Embryonic facial prominence (tissue), 1 donor: ENCODE measurements around the gene LRIG2.
"Not testable (repeated sequence)": the region's sequence is repeated elsewhere in the genome, so short reads cannot be mapped to it uniquely, and the experiment has no call there.

Experiments
- DNase-seq: peaks from one replicate; pipeline ENCODE4 v3.0.0-alpha.2; 2016; ENCODE audit errors: extremely low spot score

LRIG2 gene

DNA sequence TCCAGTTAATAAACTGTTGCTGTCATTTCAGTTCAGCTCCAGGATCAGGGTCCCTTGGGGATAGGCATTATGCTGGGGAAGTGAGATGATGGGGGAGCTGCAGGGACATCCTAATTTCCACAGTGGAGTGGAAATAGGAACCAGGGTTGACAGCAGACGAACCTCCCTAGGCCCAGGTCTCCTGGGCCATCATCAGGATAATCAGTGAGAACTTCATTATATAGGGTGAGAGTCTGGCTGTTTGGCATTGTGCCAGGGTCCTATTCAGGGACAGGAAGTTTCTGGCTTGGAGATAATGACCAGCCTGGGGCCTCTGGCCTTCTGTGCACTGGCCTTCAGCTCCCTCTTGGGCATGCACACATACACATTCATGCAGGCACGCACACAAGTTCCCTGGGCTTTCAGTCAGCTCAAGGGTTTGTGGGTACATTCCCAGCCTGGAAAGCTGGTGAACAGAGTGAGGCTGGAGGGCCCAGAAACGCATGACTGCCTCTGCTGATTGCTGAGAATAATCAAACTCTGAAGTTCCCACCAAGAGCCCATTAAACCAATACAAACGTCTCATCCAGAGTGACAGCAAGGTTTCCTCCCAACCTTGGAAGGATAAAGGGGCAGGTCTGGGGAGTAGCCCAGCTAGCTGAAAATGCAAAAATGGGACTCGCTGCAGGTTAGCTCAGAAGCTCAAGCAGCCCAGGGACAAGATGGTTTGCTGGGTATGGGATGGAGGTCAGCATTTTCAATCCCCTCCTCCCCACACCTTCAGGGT lies 13.9 kb upstream of the LRIG2 start:
- DNase-seq: no peak

DNA sequence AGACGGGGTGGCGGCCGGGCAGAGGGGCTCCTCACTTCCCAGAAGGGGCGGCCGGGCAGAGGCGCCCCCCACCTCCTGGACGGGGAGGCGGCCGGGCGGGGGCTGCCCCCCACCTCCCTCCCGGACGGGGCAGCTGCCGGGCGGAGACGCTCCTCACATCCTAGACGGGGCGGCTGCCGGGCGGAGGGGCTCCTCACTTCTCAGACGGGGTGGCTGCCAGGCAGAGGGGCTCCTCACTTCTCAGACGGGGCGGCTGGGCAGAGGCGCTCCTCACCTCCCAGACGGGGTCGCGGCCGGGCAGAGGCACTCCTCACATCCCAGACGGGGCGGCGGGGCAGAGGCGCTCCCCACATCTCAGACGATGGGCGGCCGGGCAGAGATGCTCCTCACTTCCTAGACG lies 9.5 kb upstream of the LRIG2 start:
- not testable (repeated sequence) for DNase-seq

DNA sequence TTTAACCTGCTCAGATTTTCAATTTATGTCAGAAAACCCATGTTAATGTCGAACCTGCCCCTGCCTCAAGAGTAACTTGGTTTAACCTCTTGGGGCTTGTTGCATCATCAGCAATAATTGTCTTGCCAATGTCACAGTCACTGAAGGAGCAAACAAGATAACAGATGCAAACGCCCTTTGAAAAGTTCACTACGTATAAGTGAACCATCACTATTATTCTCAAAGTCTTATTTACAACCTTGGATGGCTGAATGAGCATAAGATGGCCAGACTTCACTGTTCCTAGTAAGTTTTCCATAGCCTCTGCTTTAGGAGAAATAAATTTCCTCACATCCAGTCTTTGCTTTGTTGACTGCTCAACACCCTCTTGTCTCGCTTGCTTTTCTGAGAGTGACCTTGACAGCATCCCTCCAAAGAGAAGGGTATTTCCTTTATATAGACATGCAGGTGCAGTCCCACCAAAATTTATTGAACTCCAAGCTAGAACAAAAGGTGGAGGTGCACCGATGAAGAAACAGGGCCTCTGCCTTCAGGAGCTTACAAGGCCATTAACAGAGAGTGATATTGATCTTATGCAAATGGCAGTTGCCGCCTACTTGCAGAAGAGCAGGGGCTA lies 749 bp upstream of the LRIG2 start:
- no peak for DNase-seq

DNA sequence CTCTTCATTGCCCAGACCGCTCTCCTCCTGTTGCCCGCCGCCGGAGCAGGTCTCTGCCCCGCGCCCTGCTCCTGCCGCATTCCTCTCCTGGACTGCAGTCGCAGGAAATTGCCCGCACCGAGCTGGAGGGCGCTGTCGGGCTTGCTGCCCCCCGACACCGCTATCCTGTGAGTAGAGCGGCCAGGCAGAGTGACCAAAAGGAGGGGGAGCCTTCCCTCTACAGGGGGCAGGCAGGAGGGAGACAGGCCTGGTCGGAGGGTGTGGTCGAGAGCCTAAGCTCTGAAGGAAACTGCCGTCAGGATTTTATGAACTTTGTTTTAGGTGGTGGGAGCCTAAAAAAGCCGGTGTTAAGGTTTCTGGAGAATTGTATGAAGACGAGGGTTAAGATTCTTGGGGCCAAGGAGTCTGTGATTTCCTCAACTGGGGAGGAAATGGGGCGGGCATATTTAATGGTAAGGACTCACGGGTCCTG lies 517 bp downstream of the LRIG2 start:
- DNase-seq: no peak

DNA sequence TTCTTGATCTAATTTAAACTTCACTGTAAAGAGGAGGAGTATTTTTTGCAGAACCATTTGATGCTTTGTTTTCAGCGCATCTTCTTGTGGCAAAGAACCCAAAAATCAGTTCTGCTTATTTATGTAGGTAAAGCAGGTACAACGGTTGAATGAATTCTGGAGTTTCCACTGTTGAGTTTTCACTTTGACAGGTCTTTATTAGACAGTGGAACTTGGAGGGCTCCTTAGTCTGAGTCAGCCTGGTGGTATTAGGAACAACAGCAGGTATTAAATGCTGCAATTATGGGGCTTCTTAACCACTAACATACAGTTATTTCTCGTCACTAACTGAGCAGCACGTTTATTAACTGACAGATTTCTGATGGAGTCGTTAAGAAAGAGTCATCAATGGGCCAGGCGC lies 1.2 kb downstream of the LRIG2 start:
- no peak for DNase-seq

DNA sequence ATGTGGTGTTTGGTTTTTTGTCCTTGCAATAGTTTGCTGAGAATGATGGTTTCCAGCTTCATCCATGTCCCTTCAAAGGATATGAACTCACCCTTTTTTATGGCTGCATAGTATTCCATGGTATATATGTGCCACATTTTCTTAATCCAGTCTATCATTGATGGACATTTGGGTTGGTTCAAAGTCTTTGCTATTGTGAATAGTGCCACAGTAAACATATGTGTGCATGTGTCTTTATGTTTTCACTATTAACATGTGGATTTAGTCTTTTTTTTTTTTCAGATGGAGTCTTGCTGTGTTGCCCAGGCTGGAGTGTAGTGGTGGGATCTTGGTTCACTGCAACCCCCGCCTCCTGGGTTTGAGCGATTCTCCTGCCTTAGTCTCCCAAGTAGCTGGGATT lies 5.0 kb downstream of the LRIG2 start:
- not testable (repeated sequence) for DNase-seq

DNA sequence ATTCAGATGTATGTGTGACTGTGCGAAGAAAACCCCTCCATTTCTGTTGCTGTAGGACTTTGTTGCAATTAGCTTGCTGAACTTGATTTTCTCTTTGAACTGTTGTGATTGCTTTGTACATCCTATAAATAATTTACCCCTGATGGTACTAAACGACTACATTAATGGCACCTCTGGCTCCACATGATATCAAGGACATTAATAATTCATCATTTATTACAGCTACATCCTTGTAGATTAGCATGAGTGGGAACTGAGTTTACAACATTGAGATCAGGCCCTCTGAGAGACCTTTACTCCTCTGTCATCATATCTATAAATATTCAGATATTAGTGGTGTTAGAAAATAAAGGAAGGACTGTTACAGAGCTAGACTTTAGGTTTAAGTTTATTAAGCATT lies 13.5 kb downstream of the LRIG2 start:
- DNase-seq: no peak

DNA sequence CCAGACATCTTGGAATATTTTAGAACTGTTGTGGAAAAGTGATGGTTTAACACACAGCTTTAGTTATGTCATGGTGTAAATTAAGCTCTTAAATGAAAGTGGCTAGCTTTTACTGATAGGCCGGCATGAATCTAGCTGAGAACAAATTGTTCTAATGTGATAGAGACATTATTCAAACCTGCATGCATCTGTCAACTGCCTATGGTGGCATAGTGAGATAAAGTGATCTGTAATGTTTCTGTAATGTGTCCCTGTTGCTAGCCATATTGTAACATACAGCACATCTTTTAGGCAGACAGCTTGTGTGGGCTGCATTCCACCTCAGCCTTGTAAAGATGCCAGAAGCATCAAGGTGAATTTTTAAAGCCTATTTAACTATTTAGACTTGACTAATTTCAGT lies 16.0 kb downstream of the LRIG2 start:
- DNase-seq: no peak

DNA sequence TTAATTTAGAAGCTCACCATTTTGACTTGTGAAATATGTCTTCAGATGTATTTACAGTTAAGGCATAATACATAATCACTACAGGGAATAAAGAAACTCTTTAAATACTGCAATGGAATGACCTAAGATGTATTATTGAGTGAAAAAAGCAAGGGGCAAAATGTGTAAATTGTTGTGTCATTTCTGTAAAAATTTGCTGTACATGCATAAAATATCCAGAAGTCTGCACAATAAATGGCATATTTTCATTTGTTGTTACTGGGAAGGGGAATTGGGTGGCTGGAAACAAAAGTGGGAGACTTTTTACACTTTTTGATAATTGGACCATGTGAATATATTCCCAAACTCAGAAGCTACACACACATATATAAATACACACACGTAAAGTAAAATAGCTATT lies 17.1 kb downstream of the LRIG2 start:
- DNase-seq: no peak

DNA sequence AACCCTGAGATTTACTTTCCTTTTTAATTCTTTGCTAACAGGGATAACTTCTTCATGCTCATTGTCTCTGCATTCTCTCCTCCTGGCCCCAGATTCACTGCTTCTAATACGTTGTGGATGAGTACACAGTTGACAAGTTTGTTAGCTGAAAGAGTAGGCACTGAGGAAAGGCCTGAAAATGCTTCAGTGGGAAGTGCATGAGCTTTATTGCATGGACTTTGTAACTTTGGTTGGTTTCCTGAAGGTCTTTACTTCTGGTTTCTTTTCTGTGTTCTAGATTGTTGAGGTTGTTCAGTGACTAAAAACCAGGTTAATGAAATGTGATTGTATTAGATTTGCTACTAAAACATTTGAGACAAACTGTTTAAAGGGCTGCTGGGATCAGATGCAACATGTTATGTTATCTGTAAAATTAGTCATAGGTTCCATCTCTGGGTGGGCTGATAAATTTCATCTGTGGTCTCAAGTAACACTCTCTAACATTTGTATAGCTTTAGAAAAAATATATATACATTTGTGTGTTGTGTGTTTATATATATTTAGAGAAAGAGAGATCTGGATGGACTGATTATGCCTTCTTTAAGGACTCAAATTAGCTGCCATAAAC lies 19.1 kb downstream of the LRIG2 start:
- DNase-seq: no peak

DNA sequence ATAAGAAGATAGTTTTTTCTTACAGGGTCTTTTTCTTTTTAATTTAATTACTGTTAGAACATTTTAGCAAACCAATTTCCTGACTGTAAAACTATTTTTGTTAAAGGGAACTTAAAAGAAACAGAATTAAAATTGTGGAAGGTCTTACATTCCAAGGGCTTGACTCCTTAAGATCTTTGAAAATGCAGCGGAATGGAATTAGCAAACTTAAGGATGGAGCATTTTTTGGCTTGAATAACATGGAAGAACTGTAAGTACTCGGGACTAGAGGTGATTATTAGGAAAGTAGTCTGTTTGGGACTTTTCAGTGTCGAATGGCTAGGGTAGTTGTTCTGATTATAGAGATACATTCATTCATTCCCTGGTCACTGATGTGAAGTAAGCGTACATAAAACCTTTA lies 21.5 kb downstream of the LRIG2 start:
- no peak for DNase-seq

DNA sequence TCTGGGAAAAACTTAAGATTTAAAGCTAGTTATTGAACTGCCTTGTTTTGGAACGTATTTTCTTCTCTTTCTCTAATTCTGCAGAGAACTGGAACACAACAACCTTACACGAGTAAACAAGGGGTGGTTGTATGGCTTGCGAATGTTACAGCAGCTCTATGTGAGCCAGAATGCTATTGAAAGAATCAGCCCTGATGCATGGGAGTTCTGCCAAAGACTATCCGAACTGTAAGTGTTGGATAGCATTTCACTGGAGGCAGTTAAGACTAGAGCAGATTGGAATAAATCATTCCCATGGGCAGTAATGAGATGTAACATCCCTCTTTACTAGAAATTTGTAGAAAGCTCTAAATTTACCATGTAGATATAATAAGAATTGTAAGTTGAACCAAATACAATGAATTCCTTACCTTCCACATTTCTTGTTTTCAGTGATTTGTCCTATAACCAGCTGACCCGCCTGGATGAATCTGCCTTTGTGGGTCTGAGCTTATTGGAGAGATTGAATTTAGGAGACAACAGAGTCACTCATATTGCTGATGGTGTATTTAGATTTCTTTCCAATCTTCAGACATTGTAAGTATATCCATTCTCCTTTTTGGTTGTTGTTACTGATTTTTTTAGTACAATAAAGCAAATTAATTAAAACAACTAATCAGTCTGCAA lies 22.9 kb downstream of the LRIG2 start:
- no peak for DNase-seq

DNA sequence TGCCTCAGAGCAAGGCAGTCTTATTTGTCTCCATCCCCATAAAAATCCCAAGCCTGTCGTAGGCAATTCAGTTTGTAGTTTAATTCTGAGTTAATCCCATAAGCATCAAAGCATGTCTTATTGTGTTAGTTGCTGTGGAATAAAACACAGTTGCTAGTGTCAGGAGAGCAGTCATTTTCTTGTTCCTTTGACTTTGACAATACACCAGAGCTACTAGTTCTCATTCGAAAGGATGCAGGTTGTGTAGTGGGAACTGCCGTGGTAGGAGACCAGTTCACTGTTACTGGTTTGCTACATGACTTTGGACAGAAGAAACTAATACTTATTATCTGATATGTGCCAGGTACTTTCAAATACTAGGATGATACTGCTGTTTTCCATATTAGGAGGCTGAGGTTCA lies 23.5 kb downstream of the LRIG2 start:
- no peak for DNase-seq

DNA sequence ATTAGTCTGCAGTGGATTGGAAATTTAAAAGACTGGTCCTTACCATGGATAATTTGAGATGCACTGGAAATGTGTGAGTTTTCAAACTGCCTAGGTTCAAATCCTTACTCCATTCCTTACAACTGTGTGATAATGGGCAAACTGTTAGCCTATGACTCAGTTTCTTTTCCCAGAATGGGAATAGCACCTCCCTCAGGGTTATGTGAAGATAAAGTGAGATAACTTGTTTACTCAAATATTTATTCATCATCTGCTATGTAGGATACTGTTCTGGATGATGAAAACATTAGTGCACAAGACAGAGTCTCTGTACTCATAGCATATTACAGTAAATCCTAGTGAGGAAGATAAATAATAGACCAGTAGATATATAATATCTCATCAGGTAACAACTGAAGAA lies 28.6 kb downstream of the LRIG2 start:
- no peak for DNase-seq

DNA sequence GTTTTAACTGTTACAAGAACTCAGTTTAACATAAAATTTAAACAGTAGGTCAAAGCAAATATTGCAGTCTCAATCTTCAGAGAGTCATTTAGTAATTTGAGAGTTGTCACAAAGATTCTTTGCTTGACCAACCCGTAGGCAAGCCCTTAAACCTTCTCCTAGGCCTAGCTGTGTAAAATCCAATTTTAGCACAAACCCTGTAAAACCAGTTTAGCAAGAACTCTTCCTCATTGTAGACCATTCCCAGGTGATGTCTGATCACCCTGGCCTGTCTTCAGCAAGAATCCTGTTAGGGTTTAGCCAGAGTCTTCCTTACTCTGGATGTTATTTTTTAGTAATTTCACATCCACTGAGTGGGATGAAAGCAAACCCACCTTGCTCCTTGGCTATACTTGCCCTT lies 30.1 kb downstream of the LRIG2 start:
- no peak for DNase-seq

DNA sequence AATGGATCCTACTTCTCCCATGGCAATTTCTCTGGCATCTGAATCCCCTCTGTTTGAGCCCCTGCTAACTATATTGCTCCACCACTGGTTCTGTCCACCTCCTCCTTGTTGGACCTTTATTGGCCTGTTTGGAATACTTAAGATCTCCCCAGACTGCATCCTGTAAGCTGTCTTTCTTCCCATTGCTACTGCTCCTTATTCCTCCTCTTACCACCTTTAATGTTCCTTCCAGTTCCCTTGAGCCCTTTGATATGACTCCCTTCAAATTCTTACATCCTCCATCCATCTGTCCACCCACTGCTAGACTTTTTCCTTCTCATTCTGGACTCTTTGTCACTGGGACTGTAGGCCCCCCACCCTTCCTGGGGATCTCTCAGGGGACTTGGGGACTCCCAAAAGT lies 31.0 kb downstream of the LRIG2 start:
- DNase-seq: no peak

DNA sequence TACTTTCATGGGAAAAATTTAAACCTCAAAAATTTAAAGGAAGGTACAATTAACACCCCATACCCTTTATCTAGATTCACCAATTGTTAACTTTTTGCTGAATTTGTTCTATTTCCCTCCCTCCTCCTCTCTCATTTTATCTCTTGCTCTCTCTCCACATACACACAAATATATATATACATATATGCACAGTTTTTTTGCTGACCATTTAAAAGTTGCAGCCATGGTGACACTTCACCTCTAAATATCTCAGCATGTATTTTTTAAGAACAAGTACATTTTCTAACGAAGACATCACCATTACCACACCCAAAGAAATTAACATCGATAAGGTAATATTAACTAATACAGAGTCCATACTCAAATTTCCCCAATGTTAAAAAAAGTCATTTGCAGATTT lies 33.9 kb downstream of the LRIG2 start:
- DNase-seq: no peak

DNA sequence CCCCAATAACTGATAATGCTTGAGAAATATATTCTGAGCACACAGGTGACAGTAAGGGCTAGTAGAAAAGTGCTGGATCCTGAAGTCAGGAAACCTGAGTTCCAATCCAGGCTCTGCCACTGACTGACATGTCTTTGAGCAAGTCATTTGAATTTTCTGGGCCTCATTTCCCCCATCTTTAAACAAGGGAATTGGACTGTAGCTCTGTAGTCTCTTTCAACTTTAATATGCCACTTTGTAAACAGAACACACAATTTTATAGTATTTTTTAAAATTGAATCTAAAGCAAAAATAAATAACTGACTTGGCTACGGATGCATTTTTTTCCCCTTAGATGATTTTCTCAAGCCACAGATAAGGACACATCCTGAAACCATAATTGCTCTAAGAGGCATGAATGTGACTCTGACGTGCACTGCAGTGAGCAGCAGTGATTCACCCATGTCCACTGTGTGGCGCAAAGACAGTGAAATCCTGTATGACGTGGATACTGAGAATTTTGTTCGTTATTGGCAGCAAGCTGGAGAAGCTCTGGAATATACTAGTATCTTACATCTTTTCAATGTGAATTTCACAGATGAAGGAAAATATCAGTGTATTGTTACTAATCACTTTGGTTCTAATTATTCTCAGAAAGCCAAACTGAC lies 37.0 kb downstream of the LRIG2 start:
- no peak for DNase-seq

DNA sequence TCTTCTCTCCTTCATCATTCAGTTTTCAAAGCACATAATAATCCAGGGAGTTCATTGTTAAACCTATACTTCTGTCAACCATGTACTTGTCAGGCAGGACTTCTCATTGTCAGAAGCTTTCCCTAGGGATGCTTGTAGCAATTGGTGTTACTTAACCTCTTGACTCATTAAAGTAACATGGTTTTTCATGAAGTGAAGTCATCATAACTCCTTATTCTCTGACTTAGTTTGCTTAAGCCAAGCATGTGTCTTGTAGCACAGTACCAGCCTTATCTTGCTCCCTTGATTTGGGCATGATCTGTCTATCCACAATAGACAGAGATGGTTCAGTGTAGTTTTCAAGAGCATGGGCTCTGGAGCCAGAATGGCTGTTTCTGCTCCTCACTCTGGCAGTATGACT lies 45.3 kb downstream of the LRIG2 start:
- DNase-seq: no peak

DNA sequence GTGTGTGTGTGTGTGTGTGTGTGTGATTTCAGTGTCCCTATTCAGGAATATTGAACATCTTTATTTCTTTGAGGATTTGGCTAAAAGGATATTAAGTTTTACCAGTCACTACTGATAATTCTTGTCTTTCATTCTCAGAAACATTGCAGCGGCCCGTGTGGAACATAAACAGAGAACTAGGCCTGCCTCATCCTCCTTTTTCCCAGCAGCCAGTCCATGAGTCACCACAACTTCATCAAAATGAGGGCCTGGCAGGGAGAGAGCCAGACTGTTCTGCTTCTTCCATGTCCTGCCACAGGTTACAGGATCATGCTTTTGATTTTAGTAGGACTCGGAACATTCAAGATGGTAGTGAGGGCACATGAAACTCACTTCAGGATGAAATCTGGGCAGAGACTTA lies 50.7 kb downstream of the LRIG2 start:
- no peak for DNase-seq

DNA sequence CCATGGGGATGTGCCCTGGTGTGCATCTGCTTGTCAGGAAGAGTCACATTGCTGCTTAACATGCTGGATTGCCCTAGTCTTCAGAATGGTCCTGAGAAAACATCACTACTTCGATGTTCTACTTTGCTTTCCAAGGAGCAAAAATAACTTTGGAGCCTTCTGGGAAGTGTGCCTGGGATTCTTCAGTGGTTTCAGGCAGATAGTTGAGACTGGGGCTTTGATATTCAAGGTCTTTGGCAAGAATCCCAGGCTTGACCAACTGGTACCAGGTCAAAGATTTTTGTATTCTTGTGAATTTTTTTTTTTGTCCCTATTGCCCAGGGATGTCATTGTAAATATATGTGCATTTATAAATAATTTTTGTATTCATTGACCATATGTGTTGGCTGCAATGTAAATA lies 51.4 kb downstream of the LRIG2 start:
- DNase-seq: no peak

DNA sequence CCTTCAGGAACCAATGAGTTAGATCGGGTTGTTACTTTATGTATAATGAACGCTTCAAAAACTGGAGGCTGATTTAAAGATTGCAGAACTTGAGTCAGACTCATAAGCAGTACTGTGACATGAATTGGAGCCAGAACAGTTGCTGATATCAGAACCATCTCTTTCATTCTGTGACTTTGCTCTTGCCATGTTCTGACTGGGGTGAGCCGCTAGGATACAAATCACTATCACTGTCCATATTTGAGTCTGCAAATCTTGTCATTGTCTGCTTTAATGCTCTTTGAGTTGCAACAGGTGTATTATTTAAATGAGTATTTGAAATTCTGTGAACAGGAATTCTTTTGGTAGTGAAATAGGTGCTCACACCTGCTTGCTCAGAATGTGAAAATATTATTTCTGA lies 52.5 kb downstream of the LRIG2 start:
- DNase-seq: no peak
